Nephron progenitor cell (in vitro differentiated cells): ENCODE data around the gene PRR30.

ENCODE experiments used
- DNase-seq: peaks from one replicate; pipeline ENCODE4 v3.0.0; 2021
- H3K27ac Mint-ChIP-seq: 2 replicates; pipeline ENCODE4 v1.8.0; 2021; ENCODE audit warnings: mild to moderate bottlenecking, moderate library complexity, mixed read lengths
- H3K27me3 Mint-ChIP-seq: 2 replicates; pipeline ENCODE4 v1.8.0; 2021; ENCODE audit warnings: mild to moderate bottlenecking, low read depth, mixed read lengths; ENCODE audit not compliant: poor library complexity
- H3K36me3 Mint-ChIP-seq: 2 replicates; pipeline ENCODE4 v1.8.0; 2021; ENCODE audit warnings: low read depth, mixed read lengths
- H3K4me1 Mint-ChIP-seq: 2 replicates; pipeline ENCODE4 v1.8.0; 2021; ENCODE audit warnings: mixed read lengths
- H3K4me3 Mint-ChIP-seq: 2 replicates; pipeline ENCODE4 v1.8.0; 2021; ENCODE audit warnings: mild to moderate bottlenecking, moderate library complexity, mixed read lengths
- H3K9me3 Mint-ChIP-seq: 2 replicates; pipeline ENCODE4 v1.8.0; 2021; ENCODE audit warnings: mild to moderate bottlenecking, moderate library complexity, mixed read lengths
- CTCF ChIP-seq: fragments of 200-600 bp; sonication (generic); IDR thresholded peaks from 2 replicates; pipeline ENCODE4 v1.5.0; 2021; ENCODE audit warnings: antibody characterized with exemption

The PRR30 gene

GRCh38 chr2:27159271-27159670, 20.1 kb upstream of the PRR30 start:
- no peak for DNase-seq
- H3K27me3 Mint-ChIP-seq = peaks cover 3% of the 10 kb centered on the region
- H3K9me3 Mint-ChIP-seq = no peaks in the 10 kb centered on the region
- peaks cover 29% of the 10 kb centered on the region for H3K4me1 Mint-ChIP-seq
- peak overlapping the region; percentile 25 for H3K27ac Mint-ChIP-seq
- H3K36me3 Mint-ChIP-seq = no peaks in the 10 kb centered on the region
- no peak for TF ChIP-seq CTCF
- H3K4me3 Mint-ChIP-seq = no peak overlapping the region

GRCh38 chr2:27158468-27158867, 19.3 kb upstream of the PRR30 start:
- no peak overlapping the region for H3K27ac Mint-ChIP-seq
- no peaks in the 10 kb centered on the region for H3K9me3 Mint-ChIP-seq
- no peaks in the 10 kb centered on the region for H3K36me3 Mint-ChIP-seq
- H3K27me3 Mint-ChIP-seq = peaks cover 3% of the 10 kb centered on the region
- peaks cover 37% of the 10 kb centered on the region for H3K4me1 Mint-ChIP-seq
- no peak overlapping the region for H3K4me3 Mint-ChIP-seq
- no peak for DNase-seq
- TF ChIP-seq CTCF = no peak

GRCh38 chr2:27155069-27155520, 15.9 kb upstream of the PRR30 start:
- TF ChIP-seq CTCF = no peak
- Mint-ChIP-seq H3K27ac (peak overlapping the region; percentile 88), H3K27me3 (peaks cover 9% of the 10 kb centered on the region), H3K9me3 (no peaks in the 10 kb centered on the region), H3K4me1 (peaks cover 42% of the 10 kb centered on the region), H3K36me3 (no peaks in the 10 kb centered on the region), H3K4me3 (no peak overlapping the region)
- DNase-seq = no peak

- no peak for TF ChIP-seq CTCF
- peaks cover 12% of the 10 kb centered on the region for H3K27me3 Mint-ChIP-seq
- H3K27ac Mint-ChIP-seq = peak overlapping the region; percentile 88
- H3K9me3 Mint-ChIP-seq = no peaks in the 10 kb centered on the region
- H3K4me1 Mint-ChIP-seq = peaks cover 36% of the 10 kb centered on the region
- DNase-seq = peak; percentile 37
- H3K36me3 Mint-ChIP-seq = no peaks in the 10 kb centered on the region
- no peak overlapping the region for H3K4me3 Mint-ChIP-seq
These were observed 15.3 kb upstream of the PRR30 start for GRCh38 chr2:27154488-27154887.

- no peaks in the 10 kb centered on the region for H3K9me3 Mint-ChIP-seq
- peaks cover 33% of the 10 kb centered on the region for H3K4me1 Mint-ChIP-seq
- peaks cover 15% of the 10 kb centered on the region for H3K27me3 Mint-ChIP-seq
- DNase-seq = no peak
- no peak overlapping the region for H3K27ac Mint-ChIP-seq
- no peak for TF ChIP-seq CTCF
- H3K4me3 Mint-ChIP-seq = no peak overlapping the region
- H3K36me3 Mint-ChIP-seq = no peaks in the 10 kb centered on the region
These were observed 13.7 kb upstream of the PRR30 start for GRCh38 chr2:27152796-27153464.

- Mint-ChIP-seq H3K27me3 (peaks cover 17% of the 10 kb centered on the region), H3K4me1 (peaks cover 35% of the 10 kb centered on the region), H3K4me3 (no peak overlapping the region), H3K36me3 (no peaks in the 10 kb centered on the region), H3K27ac (no peak overlapping the region), H3K9me3 (no peaks in the 10 kb centered on the region)
- TF ChIP-seq CTCF = no peak
- no peak for DNase-seq
These were observed 13.0 kb upstream of the PRR30 start for GRCh38 chr2:27152102-27152795.
